Left ventricle myocardium superior (tissue), 1 donor: ENCODE data around the gene PRKRA. TPM values are rescaled to one million over a fixed set of nuclear protein-coding genes. Genes with fewer than 3 reads are reported as not detected.

Experiments
- ATAC-seq: fragments of 200-7000 bp; cut with Tn5 transposase; one replicate; pipeline ENCODE4 v1.9.1; 2020; ENCODE audit warnings: mild to moderate bottlenecking, moderate library complexity
- DNase-seq: peaks from one replicate; pipeline ENCODE4 v3.0.0-alpha.2; 2020
- intact Hi-C: fragments of 100-400 bp; cut with micrococcal nuclease; formaldehyde crosslinking; loops from one replicate; pipeline ENCODE4 v1.11.0; 2022
- total RNA-seq: library from RNA; stranded (reverse); fragmentation: NEBNext Ultra II Directional; extraction: Animal tissue kit (Norgen Biotek cat#: 25700); gene quantifications from one replicate; pipeline ENCODE4 v1.2.1, GENCODE V29; 2021
- donor health status: DM: no; HTN: yes; CAD: no; lungs with severe emphysema.

The PRKRA gene
- total RNA-seq, 1 donor from 2014 or later: 48.8 TPM

GRCh38 chr2:178386986-178387597 is 63.9 kb downstream of the PRKRA start:
- DNase-seq (no peak), ATAC-seq (no peak)
- intact Hi-C loops: no loop called here

GRCh38 chr2:178385595-178386148 is 65.3 kb downstream of the PRKRA start:
- DNase-seq: no peak
- intact Hi-C loops: no loop called here
- ATAC-seq: no peak

GRCh38 chr2:178383718-178384117 is 67.3 kb downstream of the PRKRA start:
- DNase-seq (no peak), ATAC-seq (no peak)
- intact Hi-C loops: no loop called here

Other genes with a start within 250 kb of the PRKRA start
- 1.1 TPM for gene PJVK, start 203 bp upstream of the PRKRA start, total RNA-seq
- gene FKBP7, start 27.4 kb upstream of the PRKRA start, total RNA-seq: 8.8 TPM
- gene PLEKHA3, start 29.3 kb upstream of the PRKRA start, total RNA-seq: 39.9 TPM